IPS DF 4.7 (cell line): ENCODE results near the gene PAK4.

ENCODE experiments used
- DNase-seq: peaks from one replicate; pipeline ENCODE4 v3.0.0-alpha.2; 2013; ENCODE audit warnings: low spot score; ENCODE audit errors: extremely low read depth

Gene PAK4

DNA sequence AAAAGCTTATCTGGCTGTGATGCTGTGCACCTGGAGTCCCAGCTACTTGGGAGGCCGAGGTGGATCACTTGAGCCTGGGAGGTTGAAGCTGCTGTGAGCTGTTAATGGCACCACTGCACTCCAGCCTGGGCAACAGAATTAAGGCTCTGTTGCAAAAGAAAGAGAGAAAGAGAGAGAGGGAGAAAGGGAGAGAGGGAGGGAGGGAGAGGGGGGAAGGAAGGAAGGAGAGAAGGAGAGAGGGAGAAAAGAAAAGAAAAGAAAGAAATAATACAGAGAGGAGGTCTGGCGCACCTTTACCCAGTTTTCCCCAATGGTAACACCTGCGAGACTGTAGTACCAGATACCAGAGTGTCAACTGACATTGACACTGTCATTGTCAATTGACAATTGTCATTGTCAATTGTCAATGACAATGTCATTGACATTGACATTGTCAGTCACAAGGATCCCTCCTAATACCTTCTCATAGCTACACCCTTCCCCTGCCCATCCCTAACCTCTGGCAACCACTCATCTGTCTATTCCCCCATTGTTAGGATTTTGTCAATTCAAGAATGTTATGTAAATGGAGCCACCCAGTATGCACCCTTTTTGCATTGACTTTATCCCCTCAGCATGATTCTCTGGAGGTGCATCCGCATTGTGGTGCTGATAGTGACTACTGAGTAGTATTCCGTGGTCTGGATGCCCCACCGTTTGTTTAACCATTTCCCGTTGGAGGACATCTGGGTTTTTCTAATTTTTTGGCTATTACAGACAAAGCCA, 21.3 kb downstream of the PAK4 start:
- DNase-seq = no peak

DNA sequence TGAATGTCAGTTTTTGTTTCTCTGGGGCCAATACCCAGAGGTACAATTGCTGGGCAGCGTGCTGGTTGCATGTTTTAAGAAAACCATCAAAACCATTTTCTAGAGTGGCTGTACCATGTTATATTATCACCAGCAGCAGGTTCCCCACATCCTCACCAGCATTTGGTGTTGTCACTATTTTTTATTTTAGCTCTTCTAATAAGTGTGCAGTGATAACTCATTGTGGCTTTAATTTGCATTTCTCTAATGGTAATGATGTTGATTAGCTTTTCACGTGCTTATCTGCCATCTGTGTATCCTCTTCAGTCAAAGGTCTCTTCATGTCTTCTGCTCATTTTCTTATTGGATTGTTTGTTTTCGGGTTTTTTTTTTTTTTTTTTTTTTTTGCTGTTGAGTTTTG, 21.9 kb downstream of the PAK4 start:
- DNase-seq = no peak

DNA sequence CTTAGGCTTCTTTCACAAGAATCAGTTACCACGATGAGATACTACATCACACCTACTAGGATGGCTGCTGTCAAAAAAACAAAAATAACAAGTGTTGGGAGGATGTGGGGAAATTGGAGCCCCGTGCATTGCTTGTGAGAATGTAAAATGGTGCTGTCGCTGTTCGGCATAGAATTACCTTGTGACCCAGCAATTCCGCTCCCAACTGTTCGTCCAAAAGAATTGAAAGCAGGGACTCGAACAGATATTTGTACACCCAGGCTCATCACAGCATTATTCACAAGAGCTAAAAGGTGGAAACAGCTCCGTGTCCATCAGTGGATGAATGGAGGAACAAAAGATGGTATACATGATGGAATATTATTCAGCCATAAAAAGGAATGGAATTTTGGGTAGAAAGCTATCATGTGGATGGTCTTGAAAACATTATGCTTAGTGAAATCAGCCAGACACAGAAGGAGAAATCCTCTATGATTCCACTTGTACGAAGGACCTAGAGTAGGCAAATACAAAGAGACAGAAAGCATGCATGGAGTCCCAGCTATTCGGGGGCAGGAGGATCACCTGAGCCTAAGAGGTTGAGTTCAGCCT, 23.4 kb downstream of the PAK4 start:
- no peak for DNase-seq

DNA sequence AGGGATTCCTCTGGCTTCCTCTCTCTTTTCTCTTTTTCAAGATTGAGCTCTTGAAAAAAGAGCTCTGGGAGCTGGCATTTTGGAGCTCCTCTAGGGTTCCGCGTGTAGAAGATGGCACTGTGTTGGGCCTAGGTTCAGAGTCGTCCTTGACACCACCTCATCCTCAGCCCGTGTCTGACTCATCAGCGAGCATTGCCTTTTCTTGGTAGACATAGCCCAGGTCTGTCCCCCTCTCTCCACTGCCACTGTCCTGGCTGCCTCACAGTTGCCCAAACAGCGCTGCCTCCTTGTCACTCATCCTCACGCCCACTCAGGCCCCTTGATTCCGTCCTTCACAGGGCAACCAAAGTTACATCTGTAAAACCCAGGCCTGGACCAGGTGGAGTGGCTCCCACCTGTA, 24.6 kb downstream of the PAK4 start:
- DNase-seq = no peak

DNA sequence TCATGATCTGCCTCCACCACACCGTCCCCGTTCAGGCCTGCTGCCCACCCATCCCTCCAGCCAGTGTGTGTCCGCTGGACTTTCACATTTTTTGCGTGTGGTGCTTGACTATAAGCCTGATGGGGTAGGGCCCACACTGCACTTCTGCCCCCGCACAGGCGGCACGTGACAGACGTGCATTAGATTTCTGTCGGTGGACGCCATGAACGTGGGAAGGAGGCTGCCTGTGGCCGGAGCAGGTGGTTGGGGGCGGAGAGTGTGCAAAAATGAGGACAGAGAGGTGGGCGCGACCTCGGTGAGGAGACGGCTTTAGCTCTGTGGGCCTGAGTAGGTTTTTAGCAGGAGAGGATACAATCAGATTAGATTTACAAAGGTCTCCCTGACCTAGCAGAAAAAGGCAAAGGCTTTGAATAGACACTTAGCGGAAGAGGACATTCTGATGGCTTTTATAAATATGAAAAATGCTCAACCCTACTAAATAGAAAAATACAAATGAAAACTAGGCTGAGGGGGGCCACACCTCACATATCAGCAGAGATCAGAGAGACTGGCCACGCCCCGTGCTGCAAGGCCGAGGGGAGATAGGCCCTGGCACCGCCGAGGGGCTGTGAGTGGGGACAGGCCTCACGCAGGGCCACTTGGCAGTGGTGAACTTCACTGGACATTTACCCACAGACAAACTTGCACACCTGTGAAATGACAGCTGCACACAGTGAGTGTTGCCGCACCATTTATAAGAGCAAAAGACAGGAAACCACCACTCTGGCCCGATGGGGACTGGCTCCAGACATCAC, 25.4 kb downstream of the PAK4 start:
- DNase-seq = no peak

DNA sequence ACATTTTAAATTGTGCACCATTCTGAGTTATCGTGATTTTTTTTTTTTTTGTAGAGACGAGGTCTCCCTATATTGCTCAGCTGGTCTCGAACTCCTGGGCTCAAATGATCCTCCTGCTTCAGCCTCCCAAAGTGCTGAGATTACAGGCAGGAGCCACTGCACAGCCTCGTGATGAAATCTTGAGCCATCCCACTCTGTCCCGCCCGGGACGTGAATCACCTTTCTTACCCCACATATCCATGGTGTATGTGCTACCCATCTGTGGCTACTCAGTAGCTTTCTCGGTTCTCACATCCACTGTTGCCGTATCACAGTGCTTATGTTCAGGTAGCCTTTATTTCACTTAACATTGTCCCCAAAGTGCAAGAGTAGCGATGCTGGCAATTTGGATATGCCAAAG, 26.5 kb downstream of the PAK4 start:
- no peak for DNase-seq

DNA sequence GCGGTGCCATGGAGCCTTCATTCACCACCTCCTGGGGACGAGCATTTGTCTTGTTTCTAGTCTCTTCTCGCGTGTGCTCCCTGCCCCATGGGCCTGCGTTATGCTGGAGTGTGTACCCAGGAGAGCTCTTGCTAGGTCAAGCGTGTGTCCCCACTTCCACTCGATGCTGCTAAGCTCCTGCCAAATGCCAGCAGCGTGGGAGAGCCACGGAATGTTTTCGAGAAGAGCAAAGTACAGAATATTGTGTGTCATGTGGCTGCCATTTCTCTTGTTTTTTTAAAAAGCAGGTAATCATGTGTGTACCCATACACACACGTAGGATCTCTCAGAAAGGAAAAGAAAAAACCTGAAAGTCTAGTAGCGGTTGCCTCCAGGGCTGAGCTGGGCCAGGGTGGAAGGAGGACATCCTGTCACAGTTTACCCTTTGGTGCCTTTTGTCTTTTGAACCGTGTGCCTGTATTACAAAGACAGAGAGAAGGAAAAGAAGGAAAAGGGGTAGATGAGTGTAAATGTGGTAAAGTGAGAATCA, 28.6 kb downstream of the PAK4 start:
- no peak for DNase-seq

DNA sequence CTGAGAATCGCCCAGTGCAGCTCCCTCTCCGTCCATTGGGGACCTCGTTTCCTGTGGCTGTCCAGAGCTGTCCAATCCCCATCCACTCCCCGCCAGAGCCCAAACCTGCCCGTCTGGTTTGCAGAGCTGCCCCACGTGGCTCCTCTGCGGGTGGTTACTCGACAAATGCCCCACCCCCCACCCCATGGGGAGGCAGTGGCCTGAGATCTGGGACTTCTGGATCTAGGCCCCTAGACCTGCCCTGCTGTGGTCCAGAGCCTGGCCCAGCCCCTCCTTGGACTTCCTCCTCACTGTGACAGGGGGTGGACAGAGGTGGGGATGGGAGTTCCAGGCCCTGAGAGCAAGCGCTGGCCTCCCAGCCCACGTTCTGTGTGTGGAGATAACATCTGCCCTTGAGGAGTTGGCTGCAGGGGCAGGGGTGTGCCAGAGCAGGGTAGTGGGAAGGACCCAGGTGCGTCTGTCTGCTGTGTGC, 29.1 kb downstream of the PAK4 start:
- no peak for DNase-seq

DNA sequence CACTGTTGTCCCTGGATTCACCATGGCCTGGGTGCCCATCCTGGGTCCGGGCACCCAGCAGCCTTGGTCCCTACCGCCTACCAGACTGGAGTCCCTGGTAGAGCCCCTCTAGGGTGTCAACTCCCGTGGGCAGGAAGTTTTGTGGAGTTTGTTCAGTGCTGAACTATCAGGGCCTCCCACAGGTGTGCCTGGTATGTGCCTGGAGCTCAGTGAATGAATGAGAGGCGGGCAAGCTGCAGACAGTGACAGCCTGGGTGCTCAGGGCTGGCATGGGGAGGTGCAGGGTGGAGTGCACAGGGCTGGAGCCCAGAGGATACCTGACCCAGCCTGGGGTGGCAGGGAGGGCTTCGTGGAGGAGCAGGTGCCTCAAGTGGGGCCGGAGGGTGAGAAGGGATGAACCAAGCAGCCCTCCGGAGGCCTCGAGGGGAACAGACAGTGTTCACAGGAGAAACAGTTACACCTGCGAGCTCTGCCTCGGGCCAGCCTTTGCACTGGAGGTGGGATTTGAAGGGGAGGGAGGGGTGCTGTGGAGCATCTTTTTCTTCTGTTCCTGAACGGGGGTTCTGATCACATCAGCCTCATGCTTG, 29.6 kb downstream of the PAK4 start:
- no peak for DNase-seq

DNA sequence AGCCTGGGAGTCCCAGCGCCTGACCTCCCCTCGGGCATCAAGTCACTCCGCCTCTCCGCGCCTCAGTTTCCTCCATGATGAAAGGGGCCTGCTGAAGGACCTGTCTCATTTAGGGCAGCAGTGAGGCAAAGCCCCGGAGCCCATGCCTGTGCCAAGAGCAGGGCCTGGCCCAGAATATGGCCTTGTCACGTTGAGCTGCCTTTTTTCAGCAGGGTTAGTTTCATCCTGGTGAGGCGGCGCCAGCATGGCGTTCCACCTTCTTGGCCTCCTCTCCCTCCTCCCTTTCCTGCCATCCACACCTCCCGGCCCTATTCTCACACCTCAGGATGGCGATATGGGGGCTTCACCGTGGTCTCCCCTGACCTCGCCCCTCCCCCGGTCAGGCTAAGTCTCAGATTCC, 30.2 kb downstream of the PAK4 start:
- DNase-seq = no peak

DNA sequence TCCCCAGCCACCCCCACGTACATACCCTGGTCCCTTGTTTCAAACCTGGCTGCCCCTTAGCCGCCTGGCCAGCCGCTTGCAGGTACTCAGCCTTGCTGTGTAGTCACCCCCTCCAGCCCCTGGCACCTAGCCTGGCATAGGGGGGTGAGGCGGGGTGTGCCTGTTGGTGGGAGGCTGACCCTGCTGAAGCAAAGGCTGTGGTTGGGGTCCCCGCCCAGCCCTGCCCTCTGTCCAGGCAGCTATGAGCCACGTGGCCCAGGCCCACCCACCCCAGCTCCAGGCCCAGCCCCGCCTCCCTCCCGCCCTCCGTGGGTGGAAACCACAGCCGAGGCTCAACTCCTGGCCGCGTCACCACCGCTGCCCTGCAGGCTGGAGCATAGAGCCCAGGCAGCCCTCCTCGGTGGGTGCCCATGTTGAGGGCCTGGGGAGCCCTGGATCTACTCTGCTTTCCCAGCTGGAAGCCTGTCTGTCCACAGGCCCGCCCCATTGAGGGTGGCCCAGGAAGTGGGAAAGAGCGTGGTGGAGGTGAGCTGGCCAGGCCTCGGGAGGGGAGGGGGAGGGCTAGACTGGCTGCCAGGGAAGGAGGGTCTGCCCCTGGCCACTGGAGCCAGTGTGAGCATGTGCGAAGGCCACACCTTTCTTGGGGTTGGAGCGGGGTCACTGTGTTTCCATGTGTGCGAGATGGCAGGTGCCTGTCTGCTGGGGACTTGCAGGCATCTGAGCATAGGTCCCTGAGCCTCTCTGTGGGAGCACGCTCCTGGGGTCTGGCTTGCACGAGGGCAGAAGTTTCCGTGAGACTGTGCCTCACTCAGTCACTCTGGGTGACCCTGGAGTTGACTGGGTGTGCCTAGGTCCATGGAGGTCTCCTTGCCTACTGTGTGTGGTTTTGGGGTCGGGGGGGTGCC, 31.0 kb downstream of the PAK4 start:
- DNase-seq = no peak

DNA sequence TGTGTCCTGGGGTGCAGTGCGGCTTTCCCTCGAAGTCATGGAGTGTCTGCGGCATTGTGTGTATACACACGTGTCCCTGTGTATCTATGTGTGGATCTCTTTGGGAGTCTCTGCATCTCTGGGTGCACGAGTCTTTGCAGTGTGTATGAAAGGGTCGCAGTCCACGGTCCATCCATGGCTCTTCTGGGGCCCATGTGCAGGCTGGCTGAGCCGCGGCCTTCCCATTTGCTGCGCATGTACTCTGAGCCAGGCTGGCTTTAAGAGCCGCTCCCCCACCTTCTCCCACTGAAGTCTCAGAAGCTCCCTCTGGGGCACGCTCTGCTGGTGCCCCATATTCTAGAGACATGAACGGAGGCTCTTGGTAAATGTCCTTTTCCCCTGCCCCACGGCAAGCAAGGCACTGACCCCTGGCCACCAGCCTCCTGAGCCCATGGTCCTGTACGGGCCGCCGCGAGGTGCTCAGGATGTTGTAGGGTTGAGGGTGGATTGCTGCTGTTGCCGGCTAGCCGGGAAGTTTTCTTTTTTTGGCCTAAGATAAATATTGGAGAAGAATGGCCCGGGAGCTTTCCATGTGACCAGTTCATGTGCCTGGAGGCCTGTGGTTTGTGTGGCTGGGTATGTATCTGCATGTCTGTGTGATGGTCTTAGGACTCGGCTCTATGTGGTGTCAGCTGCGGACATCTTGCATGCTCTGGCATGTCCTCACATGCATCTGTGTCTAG, 31.9 kb downstream of the PAK4 start:
- DNase-seq = no peak

DNA sequence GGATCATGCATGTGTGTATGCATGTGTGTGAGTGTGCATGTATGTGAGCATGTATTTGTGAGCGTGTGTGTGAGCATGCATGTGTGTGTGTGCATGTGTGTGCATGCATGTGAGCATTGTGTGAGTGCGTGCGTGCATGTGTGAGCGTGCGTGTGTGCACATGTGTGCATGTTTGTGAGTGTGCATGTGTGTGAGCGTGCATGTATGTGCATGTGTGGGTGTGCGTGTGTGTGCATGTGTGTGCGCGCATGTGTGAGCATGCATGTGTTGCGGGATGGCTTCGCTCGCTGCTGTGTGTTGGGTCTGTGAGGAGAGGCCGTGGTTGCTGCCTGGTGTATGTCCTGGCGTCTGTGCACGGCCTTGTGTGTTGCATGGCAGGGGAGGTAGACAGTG, 32.4 kb downstream of the PAK4 start:
- no peak for DNase-seq

DNA sequence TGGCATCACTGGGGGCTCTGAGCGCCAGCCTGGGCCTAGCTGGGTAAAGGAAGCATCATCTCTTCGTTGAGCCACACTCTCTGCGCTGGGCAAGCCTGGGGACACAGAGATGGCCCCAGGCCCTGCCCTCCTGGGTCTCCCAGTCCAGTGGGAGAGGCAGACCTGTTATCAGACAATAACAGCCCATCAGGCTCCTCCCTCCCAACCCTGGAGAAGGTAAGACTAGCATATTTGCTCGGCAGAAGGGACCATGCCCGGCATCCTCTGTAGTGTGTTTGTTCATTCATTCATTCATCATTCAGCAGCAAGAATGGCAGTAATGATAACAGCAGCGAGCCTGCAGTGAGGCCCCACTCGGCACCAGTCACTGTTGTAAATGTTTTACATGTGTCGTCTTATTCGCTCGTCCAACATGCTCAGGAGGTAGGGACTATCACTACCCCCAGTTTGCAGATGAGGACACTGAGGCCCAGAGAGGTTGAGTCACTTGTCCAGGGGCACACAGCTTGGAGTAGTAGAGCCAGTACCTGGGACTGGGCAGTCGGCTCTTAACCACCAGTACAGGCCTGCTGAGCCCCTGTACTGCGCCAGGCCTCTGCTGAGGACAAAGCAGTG, 33.2 kb downstream of the PAK4 start:
- no peak for DNase-seq

DNA sequence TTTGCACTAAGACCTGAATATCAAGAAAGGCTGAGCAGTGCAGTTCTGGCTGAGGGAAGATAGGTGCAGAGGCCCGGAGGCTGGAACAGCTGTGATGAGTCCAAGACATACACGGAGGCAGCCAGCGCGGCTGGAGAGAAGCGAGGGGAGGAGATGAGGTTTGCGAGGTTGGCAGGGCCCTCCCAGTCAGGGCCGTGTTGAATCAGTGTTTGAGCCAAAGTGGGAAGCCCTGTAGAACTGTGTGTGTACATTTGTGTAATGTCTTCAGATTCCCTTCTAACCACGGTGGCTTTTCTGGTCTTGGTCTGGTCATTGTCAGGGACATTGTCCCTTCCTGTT, 34.9 kb downstream of the PAK4 start:
- DNase-seq = no peak

DNA sequence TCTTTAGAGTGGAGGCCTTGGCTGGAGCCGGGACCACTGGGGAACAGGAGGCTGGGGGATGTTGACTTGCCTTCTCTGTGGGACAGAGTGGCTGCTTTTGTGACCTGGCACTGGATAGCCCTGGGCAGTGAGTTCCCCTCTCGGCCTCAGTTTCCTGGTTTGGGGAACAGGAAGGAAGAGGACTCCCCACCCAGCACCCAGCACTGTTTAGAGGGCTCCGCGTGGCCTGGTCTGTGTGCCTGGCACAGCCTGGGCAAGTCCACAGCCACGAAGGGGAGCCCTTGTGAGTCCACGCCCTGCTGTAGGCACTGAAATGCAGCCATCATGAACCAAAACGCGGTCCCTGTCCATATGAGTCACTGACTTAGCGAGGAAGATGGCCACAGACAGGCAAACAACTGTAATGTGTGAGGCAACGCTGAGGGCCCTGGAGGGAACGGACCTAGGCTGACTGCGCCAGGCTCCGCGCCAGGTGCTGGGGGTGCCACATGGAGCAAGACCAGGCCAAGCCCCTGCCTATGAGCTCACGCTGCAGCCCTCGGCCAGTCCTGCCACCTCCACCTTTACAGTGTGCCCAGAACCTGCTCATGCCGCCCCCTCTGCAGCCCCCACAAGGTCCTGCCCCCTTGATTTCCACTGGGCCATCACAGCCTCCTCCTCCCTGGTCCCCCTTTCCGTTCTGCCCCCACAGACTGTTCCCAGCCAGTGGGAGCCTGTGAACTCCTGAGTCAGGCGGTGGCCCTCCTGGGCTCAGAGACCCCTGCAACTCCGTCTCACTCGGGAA, 35.5 kb downstream of the PAK4 start:
- DNase-seq = no peak

DNA sequence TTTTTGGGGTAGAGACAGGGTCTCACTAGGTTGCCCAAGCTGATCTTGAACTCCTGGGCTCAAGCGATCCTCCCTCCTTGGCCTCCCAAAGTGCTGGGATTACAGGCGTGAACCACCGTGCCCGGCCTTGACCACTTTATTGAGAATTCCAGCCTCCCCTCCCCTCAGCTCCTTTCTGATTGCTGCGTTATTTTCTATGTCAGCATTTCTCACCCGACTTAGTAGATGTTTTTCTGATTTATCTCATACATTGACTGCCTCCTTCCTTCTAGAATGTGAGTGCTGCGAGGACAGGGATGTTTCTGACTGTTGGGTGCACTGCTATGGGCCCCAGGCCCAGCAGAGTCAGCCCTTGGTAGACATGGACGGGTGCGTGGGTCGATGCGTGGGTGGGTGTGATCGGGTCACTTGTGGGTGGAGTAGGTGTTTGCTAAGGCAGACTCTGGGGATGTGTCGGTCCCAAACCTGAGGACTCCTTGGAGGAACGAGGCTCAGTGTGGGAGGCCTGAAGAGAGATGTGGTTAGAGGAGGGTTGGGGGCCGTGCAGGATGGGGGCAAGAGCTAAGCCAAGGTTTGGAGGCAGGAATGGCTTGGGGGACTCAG, 37.0 kb downstream of the PAK4 start:
- DNase-seq = no peak

DNA sequence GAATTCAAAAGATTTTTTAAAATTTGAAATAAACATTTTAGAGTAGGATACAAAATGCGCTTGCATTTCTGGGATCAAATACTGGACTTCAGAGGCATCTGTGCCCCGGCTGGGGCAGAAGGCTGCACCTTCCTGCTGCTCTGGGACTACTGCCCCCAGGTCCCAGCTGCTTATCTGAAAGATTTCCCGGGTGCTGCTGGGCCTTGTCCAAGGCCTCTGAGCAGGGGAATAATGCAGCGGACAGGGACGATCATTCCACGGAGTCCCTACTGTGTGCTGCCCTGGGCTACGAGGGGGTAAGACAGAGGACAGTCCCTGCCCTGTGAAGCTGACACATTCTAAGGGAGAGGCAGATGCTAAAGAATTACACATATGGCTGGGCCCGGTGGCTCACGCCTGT, 38.0 kb downstream of the PAK4 start:
- no peak for DNase-seq

DNA sequence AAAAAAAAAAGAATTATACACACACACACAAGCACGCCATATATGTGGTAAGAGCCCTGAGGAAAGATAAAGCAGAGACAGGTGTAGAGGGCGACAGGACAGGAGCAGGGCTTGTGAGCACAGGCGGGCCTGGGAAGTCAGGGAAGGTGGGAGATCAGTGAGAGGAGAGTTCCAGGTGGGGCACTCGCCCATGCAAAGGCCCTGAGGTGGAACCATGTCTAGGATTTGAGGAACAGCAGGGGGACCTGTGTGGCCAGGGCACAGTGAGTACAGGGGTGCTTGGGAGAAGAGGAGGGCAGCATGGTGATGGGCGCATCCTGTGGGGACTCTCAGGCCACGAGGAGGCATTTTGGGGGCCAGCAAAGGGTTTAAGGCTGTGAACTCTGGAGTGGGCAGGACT, 38.7 kb downstream of the PAK4 start:
- DNase-seq = no peak
